IMR-90 (cell line): ENCODE measurements around the gene DNAH6. TPM values are rescaled to one million over a fixed set of nuclear protein-coding genes. Genes with fewer than 3 reads are reported as not detected.

Source experiments
- ATAC-seq: fragments of 200-7000 bp; cut with Tn5 transposase; 2 replicates; pipeline ENCODE4 v1.9.1; 2020; ENCODE audit warnings: low read depth, mild to moderate bottlenecking, moderate library complexity
- BruUV-seq: library from RNA; stranded (reverse); fragments of 400-500 nt; replicated peaks from 2 replicates; lab custom pipeline; 2021; lab: Mats Ljungman, UMichigan
- CTCF ChIA-PET: fragments of 300-600 bp; formaldehyde crosslinking; extraction: SDS; loops from one replicate; lab custom pipeline; 2021; ENCODE audit warnings: antibody characterized with exemption; lab: Yijun Ruan, JAX
- POLR2A ChIA-PET: fragments of 300-600 bp; sonication (Branson Sonifier 250); formaldehyde crosslinking; loops from one replicate; lab custom pipeline; 2022; ENCODE audit warnings: antibody characterized with exemption; ENCODE audit not compliant: unreplicated experiment; lab: Charles Lee
- DNase-seq: peaks from one replicate; pipeline ENCODE4 v3.0.0; 2013
- H2AFZ ChIP-seq: replicated peaks from 2 replicates; pipeline ENCODE3; 2013; ENCODE audit warnings: low read length, mild to moderate bottlenecking; ENCODE audit not compliant: poor library complexity
- H2AK5ac ChIP-seq: 2 replicates; pipeline ENCODE4 v1.6.1; 2013; ENCODE audit warnings: low read depth, low read length, inconsistent platforms
- H2AK9ac ChIP-seq: replicated peaks from 2 replicates; pipeline ENCODE3; 2013; ENCODE audit warnings: mild to moderate bottlenecking, low read depth, low read length, moderate library complexity; ENCODE audit not compliant: poor library complexity
- H2BK120ac ChIP-seq: 2 replicates; pipeline ENCODE4 v1.6.1; 2013; ENCODE audit warnings: low read depth, low read length, inconsistent platforms
- H2BK15ac ChIP-seq: 3 replicates; pipeline ENCODE4 v1.6.1; 2013; ENCODE audit warnings: low read depth, low read length, inconsistent platforms
- H2BK20ac ChIP-seq: 2 replicates; pipeline ENCODE4 v1.6.1; 2013; ENCODE audit warnings: low read depth, mild to moderate bottlenecking, inconsistent platforms, low read length, moderate library complexity
- H2BK5ac ChIP-seq: 2 replicates; pipeline ENCODE4 v1.6.1; 2013; ENCODE audit warnings: mild to moderate bottlenecking, low read depth, low read length, inconsistent platforms; ENCODE audit not compliant: poor library complexity, severe bottlenecking
- H3K14ac ChIP-seq: replicated peaks from 2 replicates; pipeline ENCODE4 v1.6.1; 2013; ENCODE audit warnings: low read depth, low read length, inconsistent platforms
- H3K18ac ChIP-seq: 2 replicates; pipeline ENCODE4 v1.6.1; 2013; ENCODE audit warnings: low read depth, low read length, control low read depth
- H3K23ac ChIP-seq: 2 replicates; pipeline ENCODE4 v1.6.1; 2013; ENCODE audit warnings: low read depth, low read length, inconsistent platforms
- H3K27ac ChIP-seq: 2 replicates; pipeline ENCODE4 v1.5.1; 2013; ENCODE audit warnings: mild to moderate bottlenecking, control low read depth, low read length; ENCODE audit not compliant: insufficient read depth
- H3K27me3 ChIP-seq: 2 replicates; pipeline ENCODE4 v1.6.1; 2013; ENCODE audit warnings: low read length; ENCODE audit not compliant: control insufficient read depth, insufficient read depth
- H3K36me3 ChIP-seq: 2 replicates; pipeline ENCODE4 v1.6.1; 2013; ENCODE audit warnings: low read length, mixed read lengths; ENCODE audit not compliant: control insufficient read depth, insufficient read depth
- H3K4ac ChIP-seq: 2 replicates; pipeline ENCODE4 v1.6.1; 2013; ENCODE audit warnings: low read depth, low read length, inconsistent platforms
- H3K4me1 ChIP-seq: 2 replicates; pipeline ENCODE4 v1.6.1; 2013; ENCODE audit warnings: low read length, mixed read lengths; ENCODE audit not compliant: control insufficient read depth, insufficient read depth
- H3K4me2 ChIP-seq: 2 replicates; pipeline ENCODE4 v1.6.1; 2013; ENCODE audit warnings: low read depth, mild to moderate bottlenecking, control low read depth, low read length, moderate library complexity
- H3K4me3 ChIP-seq: 2 replicates; pipeline ENCODE4 v1.5.1; 2013; ENCODE audit warnings: low read depth, mild to moderate bottlenecking, control low read depth, low read length, moderate library complexity; ENCODE audit not compliant: insufficient read depth
- H3K56ac ChIP-seq: 2 replicates; pipeline ENCODE4 v1.6.1; 2013; ENCODE audit warnings: low read length, inconsistent platforms; ENCODE audit not compliant: insufficient read depth; ENCODE audit errors: extremely low read depth
- H3K79me1 ChIP-seq, 2 experiments: 2 replicates each; pipeline ENCODE4 v1.6.1; 2013; ENCODE audit warnings: low read length in 2 of 2, inconsistent platforms in 1 of 2, low read depth in 1 of 2
- H3K9ac ChIP-seq: 2 replicates; pipeline ENCODE4 v1.6.1; 2013; ENCODE audit warnings: low read depth, low read length, control low read depth
- H3K9me1 ChIP-seq: 2 replicates; pipeline ENCODE4 v1.6.1; 2013; ENCODE audit warnings: low read length, inconsistent platforms; ENCODE audit not compliant: insufficient read depth
- H3K9me3 ChIP-seq: 2 replicates; pipeline ENCODE4 v1.6.1; 2013; ENCODE audit warnings: low read length; ENCODE audit not compliant: control insufficient read depth, insufficient read depth
- H4K20me1 ChIP-seq: 2 replicates; pipeline ENCODE4 v1.6.1; 2013; ENCODE audit warnings: low read length, inconsistent platforms; ENCODE audit not compliant: insufficient read depth
- H4K5ac ChIP-seq: 2 replicates; pipeline ENCODE4 v1.6.1; 2013; ENCODE audit warnings: mild to moderate bottlenecking, low read depth, low read length, control low read depth
- H4K8ac ChIP-seq, 2 experiments: 2 replicates each; pipeline ENCODE4 v1.6.1; 2013; ENCODE audit warnings: low read depth in 2 of 2, low read length in 2 of 2, control low read depth in 1 of 2, inconsistent platforms in 1 of 2
- H4K91ac ChIP-seq: 2 replicates; pipeline ENCODE4 v1.6.1; 2013; ENCODE audit warnings: low read depth, low read length, inconsistent platforms; ENCODE audit not compliant: insufficient read depth
- CHD1 ChIP-seq: IDR thresholded peaks from 2 replicates; pipeline ENCODE4 v1.6.1; 2012; ENCODE audit warnings: low read depth, low read length, improper control_type of control experiment
- MAZ ChIP-seq: IDR thresholded peaks from 2 replicates; pipeline ENCODE4 v1.6.1; 2012; ENCODE audit warnings: low read depth, mild to moderate bottlenecking, low read length, improper control_type of control experiment, moderate library complexity, borderline replicate concordance
- USF2 ChIP-seq: fragments of 150-350 bp; IDR thresholded peaks from 2 replicates; pipeline ENCODE4 v1.6.1; 2017; ENCODE audit warnings: mild to moderate bottlenecking, antibody characterized with exemption, low read length, low read depth
- WGBS, 2 experiments: methylation state at CpG; one replicate each; pipeline versions ENCODE4 v1.1.5 to v1.1.7; 2013; ENCODE audit warnings: missing lambda C conversion rate in 2 of 2; ENCODE audit not compliant: insufficient read length in 1 of 2; ENCODE audit errors: extremely low coverage in 2 of 2; 5-methylcytosine and 5-hydroxymethylcytosine counted together
- dilution Hi-C: fragments of 300-500 bp; cut with HindIII; formaldehyde crosslinking; loops from one replicate; pipeline ENCODE4 v1.14.3; 2018; ENCODE audit warnings: low sequenced_read_pairs; ENCODE audit not compliant: unreplicated experiment
- in situ Hi-C: fragments of 300-500 bp; cut with MboI; formaldehyde crosslinking; loops from 3 replicates; pipeline ENCODE4 v1.14.3; 2019; ENCODE audit warnings: low sequenced_read_pairs, inconsistent platforms, mixed read lengths
- intact Hi-C: fragments of 100-400 bp; cut with micrococcal nuclease; formaldehyde crosslinking; loops from 2 replicates; pipeline ENCODE4 v1.10.0; 2022
- polyA plus RNA-seq, 3 experiments: library from polyadenylated mRNA; depleted of rRNA; stranded (reverse); fragments of >200 nt; gene quantifications; 2 replicates each; pipeline ENCODE4 v1.2.3, GENCODE V29; 2012; ENCODE audit warnings: low replicate concordance in 1 of 3
- total RNA-seq: library from RNA; depleted of rRNA; stranded (reverse); fragments of >200 nt; gene quantifications from 2 replicates; pipeline ENCODE4 v1.2.3, GENCODE V29; 2012

DNAH6 gene
- total and polyA plus RNA-seq, 2 of the 4 experiments (the other 2 are of a cell fraction) = under 0.01 to 0.07 TPM

- no peak overlapping the region for H3K27ac ChIP-seq
- H3K23ac ChIP-seq = no peak overlapping the region
- in situ Hi-C loops (no loop called here), dilution Hi-C loops (no loop called here), intact Hi-C loops (no loop called here)
- H2AFZ ChIP-seq = peak overlapping the region; percentile 70
- H3K79me1 ChIP-seq = no peaks in the 10 kb centered on the region
- H2BK15ac ChIP-seq = 0 out of 3 replicates have a peak overlapping the region, but pooled peaks have one; percentile 74
- H2AK5ac ChIP-seq = no peak overlapping the region; the same call in 1 of the 2 replicates
- H2BK120ac ChIP-seq = peak overlapping the region; percentile 1; the same call in 1 of the 2 replicates
- ChIA-PET POLR2A (no interaction called here), CTCF (no interaction called here)
- no peak overlapping the region for H3K9ac ChIP-seq
- peak; percentile 87 for ATAC-seq
- H3K4me1 ChIP-seq = peaks cover 5% of the 10 kb centered on the region
- H4K91ac ChIP-seq = 0 out of 2 replicates have a peak overlapping the region, but pooled peaks have one; percentile 15
- TF ChIP-seq CHD1 (no peak), USF2 (no peak), MAZ (no peak)
- peak overlapping the region; percentile 7 for H3K4ac ChIP-seq
- no peak overlapping the region for H3K18ac ChIP-seq
- no peaks in the 10 kb centered on the region for H3K9me3 ChIP-seq
- BruUV-seq = no TSS peak
- H3K14ac ChIP-seq = peak overlapping the region; percentile 48; the same call in 1 of the 2 replicates
- no peaks in the 10 kb centered on the region for H3K27me3 ChIP-seq
- no peak overlapping the region for H2BK20ac ChIP-seq
- H4K20me1 ChIP-seq = no peaks in the 10 kb centered on the region
- peak; percentile 70 for DNase-seq
- no peaks in the 10 kb centered on the region for H3K36me3 ChIP-seq
- H4K8ac ChIP-seq = peak overlapping the region in 1 of 2 experiments; percentile 6; a peak in 1 of 4 replicates
- peak overlapping the region; percentile 67 for H2AK9ac ChIP-seq
- peaks cover 6% of the 10 kb centered on the region for H3K9me1 ChIP-seq
- H3K56ac ChIP-seq = no peak overlapping the region
- WGBS, 2 experiments = no CpG with 5 or more reads among the region's 3 CpGs
- H4K5ac ChIP-seq = no peak overlapping the region
- no peak overlapping the region for H3K4me3 ChIP-seq
- H2BK5ac ChIP-seq = no peak overlapping the region
- no peak overlapping the region for H3K4me2 ChIP-seq
Observed at GRCh38 chr2:84815146-84815545, 298.8 kb downstream of the DNAH6 start.
